Pancreas (tissue), 10 donors: Measurements from ENCODE around the gene PTGES2. TPM values are rescaled to one million over a fixed set of nuclear protein-coding genes. Genes with fewer than 3 reads are reported as not detected.

Experiments used
- ATAC-seq, 4 donors: fragments of 200-7000 bp; cut with Tn5 transposase; one replicate each; pipeline versions ENCODE4 v1.8.0 to v1.9.1; 2020; ENCODE audit warnings: mild to moderate bottlenecking in 4 of 4, moderate library complexity in 4 of 4
- DNase-seq, 6 donors: peaks; one replicate each; pipeline ENCODE4 v3.0.0-alpha.2; 2020
- FAIRE-seq: peaks from 2 replicates; lab custom pipeline; 2012; peaks lifted over from hg19 to GRCh38; lab: Jason Lieb, UNC
- H3K27ac ChIP-seq, 4 donors: fragments of 200-600 bp; sonication (generic); 1 replicate in 3 of 4; 2 replicates in 1 of 4; pipeline versions ENCODE4 v1.5.0 to v1.8.0; 2020
- H3K27me3 ChIP-seq, 4 donors: fragments of 200-600 bp; one replicate each; pipeline ENCODE4 v1.8.0; 2021
- H3K36me3 ChIP-seq, 3 donors: fragments of 200-600 bp; sonication (generic) in 1 of 3; one replicate each; pipeline versions ENCODE4 v1.5.0 to v1.8.0; 2020 to 2021
- H3K4me1 ChIP-seq, 3 donors: fragments of 200-600 bp; one replicate each; pipeline ENCODE4 v1.8.0; 2021
- H3K4me3 ChIP-seq, 4 donors: fragments of 200-600 bp; sonication (generic) in 2 of 4; one replicate each; pipeline versions ENCODE4 v1.5.0 to v1.8.0; 2020 to 2021
- H3K9me3 ChIP-seq, 4 donors: fragments of 200-600 bp; one replicate each; pipeline ENCODE4 v1.8.0; 2021
- WGBS, 2 donors: extraction: QIAGEN DNeasy Blood & Tissue Kit; methylation state at CpG; one replicate each; pipeline ENCODE4 v1.1.7; 2013; 5-methylcytosine and 5-hydroxymethylcytosine counted together
- intact Hi-C, 3 donors: fragments of 100-400 bp; cut with DNase I; formaldehyde crosslinking; loops; one replicate each; pipeline versions ENCODE4 v1.11.1 to v1.14.2; 2022
- polyA plus RNA-seq, 2 donors: library from polyadenylated mRNA; stranded (reverse); fragments of 200-250 nt; gene quantifications; one replicate each; pipeline ENCODE4 v1.2.3, GENCODE V29; 2013
- total RNA-seq, 6 donors: library from RNA; stranded (reverse); fragmentation: NEBNext Ultra II Directional in 4 of 6; extraction: Animal tissue kit (Norgen Biotek cat#: 25700) in 4 of 6; gene quantifications; one replicate each; pipeline versions ENCODE4 v1.2.1 to v1.2.4, GENCODE V29; 2021 to 2023
- TF ChIP-seq, protein P1 (sequence below), 4 donors: fragments of 200-600 bp; sonication (generic) in 3 of 4; IDR thresholded peaks; one replicate each; pipeline versions ENCODE4 v1.5.0 to v1.8.0; 2021; ENCODE audit warnings: antibody characterized with exemption in 4 of 4
- donor health status: healthy with polysubstance abuse.
- donor health status: DM: no; HTN: no; CAD: no; lungs with moderate emphysema.
- donor health status: DM: no; HTN: no; CAD: no.
- donor health status: control.
- donor health status: control.
- donor health status: Bipolar disorder and iron deficiency.
- donor health status: DM: yes; HTN: yes; CAD: no.
- donor health status: DM: no; HTN: no; CAD: no.
- donor health status: DM: no; HTN: no; CAD: no.
- donor health status: DM: yes; HTN: yes; CAD: no.

The PTGES2 gene
- total and polyA plus RNA-seq, 8 donors = 25.4 to 78.5 (median 38.4) TPM

DNA sequence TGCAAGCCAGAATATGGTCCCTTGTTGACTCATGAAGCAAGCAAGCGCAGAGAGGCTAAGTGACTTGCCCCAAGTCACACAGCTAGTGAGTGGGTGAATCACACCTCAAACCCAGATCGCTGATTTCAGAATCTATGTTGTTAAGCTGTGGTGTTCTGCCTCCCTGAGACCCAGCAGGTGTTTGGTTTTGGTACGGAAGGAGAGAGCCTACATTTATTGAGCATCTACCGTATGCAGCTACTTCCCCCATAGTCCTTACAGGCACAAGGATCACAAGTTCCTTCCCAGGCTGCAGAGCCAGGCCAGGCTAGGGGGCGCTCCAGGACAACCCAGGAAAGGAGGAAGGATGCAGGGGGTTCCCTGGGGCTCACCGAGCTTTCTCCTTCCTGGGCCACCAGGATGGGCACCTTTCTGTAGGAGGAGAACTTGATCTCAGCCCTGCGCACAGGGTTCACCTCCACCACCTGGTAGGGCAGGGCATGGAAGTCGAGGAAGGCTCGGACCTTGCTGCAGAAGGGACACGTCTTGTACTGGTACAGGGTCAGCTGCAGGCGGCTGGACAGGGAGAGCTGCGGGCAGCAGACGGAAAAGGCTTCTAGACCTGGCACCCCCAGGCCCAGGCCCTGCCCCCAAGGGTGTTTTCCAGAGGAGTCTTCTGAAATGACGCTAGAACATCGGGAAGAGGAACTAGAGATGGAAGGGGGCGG, 2.5 kb downstream of the PTGES2 start:
- TF ChIP-seq, protein P1, sequence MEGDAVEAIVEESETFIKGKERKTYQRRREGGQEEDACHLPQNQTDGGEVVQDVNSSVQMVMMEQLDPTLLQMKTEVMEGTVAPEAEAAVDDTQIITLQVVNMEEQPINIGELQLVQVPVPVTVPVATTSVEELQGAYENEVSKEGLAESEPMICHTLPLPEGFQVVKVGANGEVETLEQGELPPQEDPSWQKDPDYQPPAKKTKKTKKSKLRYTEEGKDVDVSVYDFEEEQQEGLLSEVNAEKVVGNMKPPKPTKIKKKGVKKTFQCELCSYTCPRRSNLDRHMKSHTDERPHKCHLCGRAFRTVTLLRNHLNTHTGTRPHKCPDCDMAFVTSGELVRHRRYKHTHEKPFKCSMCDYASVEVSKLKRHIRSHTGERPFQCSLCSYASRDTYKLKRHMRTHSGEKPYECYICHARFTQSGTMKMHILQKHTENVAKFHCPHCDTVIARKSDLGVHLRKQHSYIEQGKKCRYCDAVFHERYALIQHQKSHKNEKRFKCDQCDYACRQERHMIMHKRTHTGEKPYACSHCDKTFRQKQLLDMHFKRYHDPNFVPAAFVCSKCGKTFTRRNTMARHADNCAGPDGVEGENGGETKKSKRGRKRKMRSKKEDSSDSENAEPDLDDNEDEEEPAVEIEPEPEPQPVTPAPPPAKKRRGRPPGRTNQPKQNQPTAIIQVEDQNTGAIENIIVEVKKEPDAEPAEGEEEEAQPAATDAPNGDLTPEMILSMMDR (IDR thresholded peaks at IDR 0.05) = peak in 2 of 4 donors; percentile 13 to 14
- no peak overlapping the region for H3K27ac ChIP-seq
- WGBS, 2 donors = 73 to 74% methylated on average over 16 of the region's 16 CpGs
- no peaks in the 10 kb centered on the region for H3K9me3 ChIP-seq
- H3K4me3 ChIP-seq = no peak overlapping the region
- intact Hi-C loops = no loop called here
- H3K4me1 ChIP-seq = peaks cover 0 to 21% (median 8%) of the 10 kb centered on the region in 3 donors
- no peak for FAIRE-seq
- ATAC-seq = no peak
- no peaks in the 10 kb centered on the region for H3K27me3 ChIP-seq
- DNase-seq = peak in 5 of 6 donors; percentile 54 to 83 (median 68)
- peaks cover 0 to 25% (median 12%) of the 10 kb centered on the region in 3 donors for H3K36me3 ChIP-seq

DNA sequence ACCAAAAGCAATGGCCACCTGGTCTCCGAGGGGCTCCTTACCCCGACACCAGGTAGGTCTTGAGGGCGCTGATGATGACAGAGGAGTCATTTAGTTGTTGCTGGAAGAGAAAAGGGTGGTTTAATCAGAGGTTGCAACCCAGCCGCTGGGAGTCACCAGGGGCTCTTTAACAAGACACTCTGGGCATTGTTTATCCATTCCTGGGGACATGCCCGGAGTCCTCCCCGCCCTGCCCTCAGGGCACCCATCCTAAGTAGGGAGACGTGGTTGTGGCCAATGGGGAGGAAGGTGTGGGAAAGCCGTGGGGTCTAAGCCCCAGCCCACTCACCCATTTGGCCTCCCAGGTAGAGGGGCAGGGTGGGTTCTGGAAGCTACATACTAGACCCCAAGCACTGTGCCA, 3.1 kb downstream of the PTGES2 start:
- Histone ChIP-seq H3K9me3 (no peaks in the 10 kb centered on the region), H3K27ac (no peak overlapping the region), H3K27me3 (no peaks in the 10 kb centered on the region), H3K36me3 (peaks cover 0 to 25% (median 12%) of the 10 kb centered on the region in 3 donors), H3K4me1 (peaks cover 0 to 26% (median 12%) of the 10 kb centered on the region in 3 donors), H3K4me3 (no peak overlapping the region)
- 86 to 87% methylated on average over 8 of the region's 8 CpGs for WGBS, 2 donors
- TF ChIP-seq, protein P1 (IDR thresholded peaks at IDR 0.05) = no peak
- intact Hi-C loops = no loop called here
- DNase-seq = peak in 3 of 6 donors; percentile 33 to 49 (median 36)
- no peak for FAIRE-seq
- no peak for ATAC-seq

DNA sequence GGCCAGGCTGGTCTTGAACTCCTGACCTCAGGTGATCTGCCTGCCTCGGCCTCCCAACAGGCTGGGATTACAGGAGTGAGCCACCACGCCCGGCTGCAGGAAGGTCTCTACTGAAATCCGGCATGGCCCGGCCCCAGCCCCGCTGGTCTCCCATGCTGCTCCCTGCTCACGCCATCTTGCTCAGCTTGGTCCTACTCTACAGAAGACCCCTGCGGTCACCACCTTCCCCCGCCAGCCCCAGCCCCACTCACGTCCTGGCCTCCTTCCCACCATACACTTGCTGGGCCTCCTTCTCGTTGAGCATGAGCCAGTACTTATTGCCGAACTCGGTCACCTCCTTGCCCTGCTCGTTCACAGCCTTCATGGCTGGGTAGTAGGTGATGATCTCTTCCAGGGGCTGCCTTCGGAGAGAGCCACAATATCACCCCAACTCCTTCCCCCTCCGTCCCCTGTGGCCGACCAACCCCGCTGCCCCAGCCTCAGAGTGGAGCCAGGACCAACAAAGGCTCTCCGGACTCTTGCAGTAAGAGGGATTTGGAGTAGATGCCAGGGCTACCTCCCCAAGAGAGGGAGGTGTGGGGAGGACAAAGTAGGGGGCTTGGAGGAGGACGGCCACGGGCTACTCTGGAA, 4.0 kb downstream of the PTGES2 start:
- H3K27me3 ChIP-seq = no peaks in the 10 kb centered on the region
- H3K4me3 ChIP-seq = no peak overlapping the region
- H3K4me1 ChIP-seq = peaks cover 0 to 28% (median 12%) of the 10 kb centered on the region in 3 donors
- FAIRE-seq (no peak), ATAC-seq (no peak), DNase-seq (peak in 3 of 6 donors; percentile 31 to 59 (median 51))
- 91 to 92% methylated on average over 21 of the region's 21 CpGs for WGBS, 2 donors
- TF ChIP-seq, protein P1 (IDR thresholded peaks at IDR 0.05) = no peak
- no peak overlapping the region for H3K27ac ChIP-seq
- peaks cover 0 to 25% (median 12%) of the 10 kb centered on the region in 3 donors for H3K36me3 ChIP-seq
- intact Hi-C loops = no loop called here
- no peaks in the 10 kb centered on the region for H3K9me3 ChIP-seq

DNA sequence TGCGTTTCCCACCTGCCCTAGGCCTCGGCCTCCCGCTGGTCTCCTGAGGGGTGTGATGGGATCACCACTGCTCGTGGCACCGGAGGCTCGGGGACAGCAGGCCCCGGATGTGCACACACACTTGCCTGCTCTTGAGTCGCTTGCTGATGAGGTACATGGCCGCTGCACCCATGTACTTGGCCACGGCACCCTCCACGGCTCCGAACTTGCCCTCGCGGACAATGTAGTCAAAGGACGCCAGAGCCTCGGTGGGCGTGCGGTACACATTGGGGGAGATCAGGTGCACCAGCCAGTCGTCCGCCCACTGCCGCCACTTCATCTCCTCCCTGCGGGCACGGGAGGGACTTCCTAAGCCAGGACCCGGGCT, 4.7 kb downstream of the PTGES2 start:
- Histone ChIP-seq H3K4me3 (no peak overlapping the region), H3K27ac (no peak overlapping the region), H3K27me3 (no peaks in the 10 kb centered on the region), H3K36me3 (peaks cover 0 to 25% (median 12%) of the 10 kb centered on the region in 3 donors), H3K9me3 (no peaks in the 10 kb centered on the region), H3K4me1 (peaks cover 0 to 28% (median 12%) of the 10 kb centered on the region in 3 donors)
- FAIRE-seq (no peak), ATAC-seq (no peak), DNase-seq (peak in 2 of 6 donors; percentile 38 to 69)
- WGBS, 2 donors = 94 to 95% methylated on average over 24 of the region's 24 CpGs
- intact Hi-C loops = no loop called here
- TF ChIP-seq, protein P1 (IDR thresholded peaks at IDR 0.05) = no peak
